Heart left ventricle (tissue), 16 donors: ENCODE measurements around the gene TRIM27. TPM values are rescaled to one million over a fixed set of nuclear protein-coding genes. Genes with fewer than 3 reads are reported as not detected.
"Not testable (repeated sequence)": the region's sequence is repeated elsewhere in the genome, so short reads cannot be mapped to it uniquely, and the experiment has no call there.

ENCODE experiments used
- ATAC-seq, 4 donors: fragments of 200-7000 bp; cut with Tn5 transposase; one replicate each; pipeline ENCODE4 v1.9.1; 2020 to 2022; ENCODE audit warnings: moderate library complexity in 4 of 4, mild to moderate bottlenecking in 3 of 4, moderate number of reproducible peaks in 1 of 4
- DNase-seq, 5 donors: peaks; one replicate each; pipeline ENCODE4 v3.0.0-alpha.2; 2020
- H3K27ac ChIP-seq, 12 donors: fragments of 200-600 bp; sonication (generic) in 4 of 12; one replicate each; pipeline versions ENCODE4 v1.5.0 to v1.8.0; 2016 to 2022; ENCODE audit warnings: mild to moderate bottlenecking in 2 of 12
- H3K27me3 ChIP-seq, 9 donors: fragments of 200-600 bp; sonication (generic) in 2 of 9; one replicate each; pipeline versions ENCODE4 v1.5.1 to v1.8.0; 2016 to 2022; ENCODE audit warnings: mild to moderate bottlenecking in 3 of 9
- H3K36me3 ChIP-seq, 9 donors: fragments of 200-600 bp; sonication (generic) in 2 of 9; one replicate each; pipeline versions ENCODE4 v1.5.0 to v1.8.0; 2018 to 2022; ENCODE audit warnings: mild to moderate bottlenecking in 2 of 9
- H3K4me1 ChIP-seq, 12 donors: fragments of 200-600 bp; sonication (generic) in 4 of 12; one replicate each; pipeline versions ENCODE4 v1.5.0 to v1.8.0; 2016 to 2022; ENCODE audit warnings: mild to moderate bottlenecking in 3 of 12
- H3K4me3 ChIP-seq, 12 donors: fragments of 200-600 bp; sonication (generic) in 4 of 12; one replicate each; pipeline versions ENCODE4 v1.5.0 to v1.8.0; 2017 to 2022; ENCODE audit warnings: mild to moderate bottlenecking in 9 of 12, moderate library complexity in 4 of 12
- H3K9me3 ChIP-seq, 12 donors: fragments of 200-600 bp; sonication (generic) in 4 of 12; one replicate each; pipeline versions ENCODE4 v1.5.0 to v1.8.0; 2016 to 2022; ENCODE audit warnings: mild to moderate bottlenecking in 1 of 12
- POLR2A ChIP-seq, 2 donors: fragments of 450-650 bp; IDR thresholded peaks; one replicate each; pipeline ENCODE4 v1.6.1; 2017; ENCODE audit warnings: antibody characterized with exemption in 2 of 2, mild to moderate bottlenecking in 2 of 2, moderate library complexity in 2 of 2
- WGBS, 4 donors: extraction: QIAGEN DNeasy Blood & Tissue Kit in 2 of 4; methylation state at CpG; one replicate each; pipeline versions ENCODE4 v1.1.5 to v1.1.7; 2013 to 2018; 5-methylcytosine and 5-hydroxymethylcytosine counted together
- intact Hi-C, 10 donors: fragments of 100-400 bp; cut with DNase I; formaldehyde crosslinking; loops; one replicate each; pipeline versions ENCODE4 v1.11.1 to v1.14.2; 2022
- polyA plus RNA-seq, 2 donors: library from polyadenylated mRNA; stranded (reverse); fragments of 200-250 nt; gene quantifications; one replicate each; pipeline ENCODE4 v1.2.3, GENCODE V29; 2013
- total RNA-seq, 9 donors: library from RNA; depleted of rRNA in 2 of 9; stranded (reverse); fragments of >200 nt in 2 of 9; fragmentation: NEBNext Ultra II Directional in 3 of 9; extraction: Animal tissue kit (Norgen Biotek cat#: 25700) in 3 of 9; gene quantifications; one replicate each; pipeline versions ENCODE4 v1.1.0 to v1.2.4, GENCODE V29; 2016 to 2023
- TF ChIP-seq, protein P1 (sequence below), 12 donors: fragments of 200-600 bp; sonication (generic) in 4 of 12; IDR thresholded peaks; one replicate each; pipeline versions ENCODE4 v1.5.0 to v1.8.0; 2018 to 2022; ENCODE audit warnings: antibody characterized with exemption in 12 of 12, mild to moderate bottlenecking in 5 of 12
- donor health status: ischemic (EF 13 %, LVEDD 7.1; RV severe dilation, severe dysfunction).
- donor health status: healthy with polysubstance abuse.
- donor health status: DM: no; HTN: yes; CAD: no.
- donor health status: DM: no; HTN: no; CAD: no.
- donor health status: ischemic (EF 25% LVEDD 6.9; RV normal size, moderate dysfunction).
- donor health status: ischemic (EF 25% LVEDD 5.7; RV mildly dilated, moderate dysfunction).
- donor health status: healthy.
- donor health status: DM: yes; HTN: yes; CAD: no.
- donor health status: ischemic (EF 35%, LVEDD 5.7; RV mildly dilated, moderate dysfunction).
- donor health status: nonischemic (EF 11% LVEDD 7.7; RV severe dilation, severe dysfunction).
- donor health status: DM: yes; HTN: yes; CAD: no.
- donor health status: PGD.
- donor health status: ischemic (EF 29% LVEDD 5.4; RV normal size, mild dysfunction).
- donor health status: nonischemic (EF 23%, LVEDD 6.1; RV moderate dilation, normal function).

The TRIM27 gene
- total and polyA plus RNA-seq, 11 donors, result 14.7 to 37.7 (median 19.8) TPM

DNA sequence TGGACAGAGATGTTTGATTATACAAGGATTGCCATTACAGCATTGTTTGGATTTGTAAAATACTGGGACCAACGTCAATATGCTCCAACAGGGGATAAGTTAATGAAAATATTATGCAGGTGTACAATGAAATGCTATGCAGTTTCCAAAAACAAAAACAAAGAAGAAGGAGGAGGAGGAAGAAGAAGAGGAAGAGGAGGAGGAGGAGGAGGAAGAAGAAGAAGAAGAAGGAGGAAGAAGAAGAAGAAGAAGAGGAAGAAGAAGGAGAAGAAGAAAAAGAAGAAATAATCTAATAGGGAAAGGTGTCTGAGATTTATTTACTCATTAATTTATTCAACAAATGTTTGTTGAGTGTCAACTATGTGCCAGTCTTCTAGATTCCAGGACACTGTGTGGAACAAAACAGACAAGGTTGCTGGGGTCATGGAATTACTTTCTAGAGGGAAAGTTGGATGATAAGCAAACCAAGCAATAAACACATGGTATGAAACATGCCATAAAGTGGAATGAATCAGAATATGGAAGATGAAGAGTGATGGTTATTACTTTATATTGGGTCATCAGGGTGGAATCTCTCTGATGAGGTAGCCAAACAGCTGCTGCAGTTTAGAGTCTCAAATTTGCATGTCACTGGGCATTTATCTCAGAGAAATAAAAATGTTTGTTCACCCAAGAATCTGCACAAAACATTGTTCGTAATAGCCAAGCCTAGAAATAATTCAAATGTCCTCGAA, 6.3 kb upstream of the TRIM27 start:
- 78 to 87% (median 83%) methylated on average over 3 of the region's 3 CpGs for WGBS, 4 donors
- H3K27ac ChIP-seq, result no peak overlapping the region
- H3K27me3 ChIP-seq, result peaks cover 0 to 21% (median 0%) of the 10 kb centered on the region in 9 donors
- ATAC-seq (no peak), DNase-seq (no peak)
- no peak for TF ChIP-seq POLR2A (IDR thresholded peaks at IDR 0.05)
- TF ChIP-seq, protein P1, sequence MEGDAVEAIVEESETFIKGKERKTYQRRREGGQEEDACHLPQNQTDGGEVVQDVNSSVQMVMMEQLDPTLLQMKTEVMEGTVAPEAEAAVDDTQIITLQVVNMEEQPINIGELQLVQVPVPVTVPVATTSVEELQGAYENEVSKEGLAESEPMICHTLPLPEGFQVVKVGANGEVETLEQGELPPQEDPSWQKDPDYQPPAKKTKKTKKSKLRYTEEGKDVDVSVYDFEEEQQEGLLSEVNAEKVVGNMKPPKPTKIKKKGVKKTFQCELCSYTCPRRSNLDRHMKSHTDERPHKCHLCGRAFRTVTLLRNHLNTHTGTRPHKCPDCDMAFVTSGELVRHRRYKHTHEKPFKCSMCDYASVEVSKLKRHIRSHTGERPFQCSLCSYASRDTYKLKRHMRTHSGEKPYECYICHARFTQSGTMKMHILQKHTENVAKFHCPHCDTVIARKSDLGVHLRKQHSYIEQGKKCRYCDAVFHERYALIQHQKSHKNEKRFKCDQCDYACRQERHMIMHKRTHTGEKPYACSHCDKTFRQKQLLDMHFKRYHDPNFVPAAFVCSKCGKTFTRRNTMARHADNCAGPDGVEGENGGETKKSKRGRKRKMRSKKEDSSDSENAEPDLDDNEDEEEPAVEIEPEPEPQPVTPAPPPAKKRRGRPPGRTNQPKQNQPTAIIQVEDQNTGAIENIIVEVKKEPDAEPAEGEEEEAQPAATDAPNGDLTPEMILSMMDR (IDR thresholded peaks at IDR 0.05), result no peak
- no peaks in the 10 kb centered on the region for H3K36me3 ChIP-seq
- H3K4me3 ChIP-seq, result no peak overlapping the region
- H3K9me3 ChIP-seq, result no peaks in the 10 kb centered on the region
- peaks cover 0 to 1% (median 0%) of the 10 kb centered on the region in 12 donors for H3K4me1 ChIP-seq
- intact Hi-C loops, result loop anchor here in 4 of 10 donors (10.0 kb wide), 2 partner anchors 55 to 75 kb away; no protein-coding TSS in a partner anchor

DNA sequence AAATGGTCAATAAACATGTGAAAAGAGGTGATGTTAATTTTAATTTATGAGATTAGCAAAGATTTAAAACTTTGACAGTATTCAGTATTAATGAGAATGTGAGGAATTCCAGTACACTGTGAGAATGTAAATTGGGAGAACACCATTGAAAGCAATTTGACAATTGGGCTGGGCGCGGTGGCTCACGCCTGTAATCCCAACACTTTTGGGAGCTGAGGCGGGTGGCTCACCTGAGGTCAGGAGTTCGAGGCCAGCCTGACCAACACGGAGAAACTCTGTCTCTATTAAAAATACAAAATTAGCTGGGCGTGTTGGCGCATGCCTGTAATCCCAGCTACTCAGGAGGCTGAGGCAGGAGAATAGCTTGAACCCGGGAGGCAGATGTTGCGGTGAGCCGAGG, 5.6 kb upstream of the TRIM27 start:
- DNase-seq, H3K36me3 ChIP-seq, H3K9me3 ChIP-seq, H3K27ac ChIP-seq, ATAC-seq, H3K4me1 ChIP-seq, H3K4me3 ChIP-seq: not testable (repeated sequence)
- WGBS, 4 donors, result 84 to 91% (median 87%) methylated on average over 11 of the region's 11 CpGs
- H3K27me3 ChIP-seq, result peaks cover 0 to 21% (median 0%) of the 10 kb centered on the region in 9 donors
- intact Hi-C loops, result loop anchor here in 3 of 10 donors (10.0 kb wide), 1 partner anchor 55 kb away; no protein-coding TSS in a partner anchor

DNA sequence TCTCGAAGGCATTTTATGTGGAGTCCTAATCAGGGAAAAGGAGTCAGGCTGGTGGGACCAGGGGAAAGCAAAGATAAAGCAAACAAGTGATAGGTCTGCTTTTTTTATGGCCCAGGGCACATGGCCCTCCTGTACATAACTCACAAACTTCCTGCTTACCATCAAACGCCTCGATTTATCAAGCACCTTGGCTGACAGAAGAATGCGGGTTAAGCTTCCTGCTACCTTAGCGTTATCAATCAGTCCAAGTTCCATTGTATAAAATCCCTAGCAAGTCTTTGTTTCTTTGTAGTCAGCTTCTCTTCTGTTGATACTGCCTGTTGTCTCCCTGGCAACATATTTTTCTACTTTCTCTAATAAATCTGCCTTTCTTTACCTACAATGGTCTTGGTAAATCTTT, 4.1 kb upstream of the TRIM27 start:
- DNase-seq, result no peak
- 61 to 67% (median 64%) methylated on average over 5 of the region's 5 CpGs for WGBS, 4 donors

DNA sequence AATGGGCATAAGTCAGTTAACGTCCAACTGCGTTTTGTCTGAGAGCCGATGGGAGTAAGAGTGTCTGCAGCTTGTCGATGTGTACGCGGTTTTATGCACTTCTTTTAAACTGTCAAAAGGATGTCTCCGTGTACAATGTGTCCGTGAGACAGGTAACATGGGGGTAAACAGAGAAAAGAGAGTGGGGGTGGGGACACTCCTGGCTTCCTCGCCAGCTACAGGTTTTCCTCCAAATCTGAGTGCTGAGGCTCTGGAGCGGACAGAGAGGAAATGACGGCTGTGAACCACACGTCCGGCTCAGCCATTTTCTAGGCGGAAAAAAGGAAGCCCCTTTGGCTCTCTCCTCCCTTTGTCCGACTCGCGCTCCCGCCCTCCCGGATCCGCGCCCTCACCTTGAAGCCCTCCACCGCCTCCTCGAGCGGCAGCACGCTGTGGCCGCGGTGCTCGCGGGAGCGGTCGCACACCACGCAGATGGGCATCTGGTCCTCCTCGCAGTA, 916 bp downstream of the TRIM27 start:
- intact Hi-C loops, result loop anchor here in 7 of 10 donors (1.0 to 10.0 kb wide), 4 partner anchors 26 to 62 kb away; no protein-coding TSS in a partner anchor
- peak in 4 of 5 donors; percentile 53 to 63 (median 58) for DNase-seq
- 0 to 2% (median 0%) methylated on average over 24 to 33 of the region's 33 CpGs for WGBS, 4 donors

More for the DNA sequence above, 4.1 kb upstream of the TRIM27 start:
- Histone ChIP-seq H3K4me1 (peaks cover 0 to 9% (median 4%) of the 10 kb centered on the region in 12 donors), H3K4me3 (no peak overlapping the region), H3K9me3 (no peaks in the 10 kb centered on the region), H3K27me3 (peaks cover 0 to 21% (median 0%) of the 10 kb centered on the region in 9 donors), H3K27ac (no peak overlapping the region), H3K36me3 (no peaks in the 10 kb centered on the region)
- TF ChIP-seq, protein P1 (IDR thresholded peaks at IDR 0.05), result no peak
- no peak for TF ChIP-seq POLR2A (IDR thresholded peaks at IDR 0.05)
- ATAC-seq, result no peak
- intact Hi-C loops, result loop anchor here in 3 of 10 donors (10.0 kb wide), 1 partner anchor 57 kb away; no protein-coding TSS in a partner anchor

More for the DNA sequence above, 916 bp downstream of the TRIM27 start:
- peak overlapping the region; percentile 67 to 98 (median 96) for H3K27ac ChIP-seq
- H3K27me3 ChIP-seq, result no peaks in the 10 kb centered on the region
- peak overlapping the region; percentile 85 to 100 (median 90) for H3K4me3 ChIP-seq
- peak; percentile 18 to 61 (median 54) for ATAC-seq
- no peak for TF ChIP-seq POLR2A (IDR thresholded peaks at IDR 0.05)
- TF ChIP-seq, protein P1 (IDR thresholded peaks at IDR 0.05), result no peak
- peaks cover 0 to 52% (median 19%) of the 10 kb centered on the region in 12 donors for H3K4me1 ChIP-seq
- H3K9me3 ChIP-seq, result no peaks in the 10 kb centered on the region
- peaks cover 0 to 46% (median 40%) of the 10 kb centered on the region in 9 donors for H3K36me3 ChIP-seq
